Stimulated activated CD4-positive, alpha-beta T cell treated with anti-CD3 and anti-CD28 coated beads, Interleukin-12 subunit alpha, Interleukin-12 subunit beta, amount 100 ng/mL, for 24 hours (primary cell): ENCODE measurements around the gene RHOD.

Source experiments
- DNase-seq, 2 experiments: peaks; one replicate each; pipeline ENCODE4 v3.0.0-alpha.2; 2020; ENCODE audit warnings: low read depth in 2 of 2

Gene RHOD

DNA sequence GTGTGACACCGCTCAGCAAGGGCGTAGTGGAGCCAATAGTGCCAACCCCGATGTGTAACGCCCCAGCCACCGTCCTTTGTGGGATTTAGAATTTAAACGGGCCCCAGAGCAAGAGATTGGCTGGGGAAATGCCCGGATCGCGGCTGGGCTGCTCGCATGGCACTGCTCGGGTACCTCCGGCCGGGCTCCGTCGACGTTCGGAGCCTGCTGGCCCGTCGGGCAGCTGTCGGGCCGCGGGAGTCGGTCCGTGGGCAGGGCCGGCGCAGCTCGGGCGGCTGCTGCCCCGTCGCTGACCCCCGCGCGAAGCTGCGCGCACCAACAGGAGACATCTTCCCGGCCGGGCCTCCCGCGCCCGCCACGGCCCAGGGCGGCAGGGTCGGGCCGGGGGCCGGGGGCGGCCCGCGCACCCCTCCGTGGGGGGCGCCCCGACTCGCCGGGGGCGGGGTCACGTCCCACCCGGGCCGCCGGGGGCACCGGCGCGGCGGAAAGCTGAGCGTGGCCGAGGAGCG lies 61.1 kb downstream of the RHOD start:
- DNase-seq, result peak in 1 of 2 experiments; percentile 31

DNA sequence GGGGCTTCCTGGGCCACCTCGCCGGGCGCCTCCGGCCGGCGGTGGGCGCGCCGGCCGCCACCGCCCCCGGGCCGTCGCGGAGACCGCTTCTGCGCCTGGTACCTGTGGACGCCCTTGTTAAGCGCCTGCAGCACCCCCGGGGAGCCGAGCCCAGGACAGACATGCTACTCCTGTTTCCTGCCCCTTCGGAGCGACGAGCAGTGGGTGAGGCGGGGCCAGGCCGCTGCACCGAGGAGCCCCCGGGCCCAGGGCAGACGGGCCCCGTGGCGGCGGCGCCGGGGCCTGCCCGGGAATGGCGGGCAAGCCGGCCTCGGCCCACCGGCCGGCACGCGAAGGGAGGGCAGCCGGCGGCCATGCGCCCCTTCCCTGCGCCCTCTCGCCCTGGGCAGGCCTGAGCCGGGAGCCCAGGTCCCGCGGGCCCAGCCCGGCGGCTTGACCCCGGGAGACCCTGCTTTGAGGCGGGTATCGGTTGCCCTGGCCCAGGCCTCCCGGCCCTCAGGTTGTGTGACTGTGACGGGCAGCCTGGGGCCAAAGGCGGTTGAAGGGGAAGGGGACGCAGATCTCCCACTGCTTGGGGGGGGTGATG lies 61.6 kb downstream of the RHOD start:
- DNase-seq, result peak in 1 of 2 experiments; percentile 33

GRCh38 chr11:67118801-67119584 lies 62.3 kb downstream of the RHOD start, which contains the start of gene KDM2A:
Gene KDM2A (plus strand): TSS chr11:67119263. CDS start chr11:67121317, 2,054 bp downstream.
- peak; percentile 95 to 98 for DNase-seq

GRCh38 chr11:67119585-67120391 lies 63.1 kb downstream of the RHOD start:
- no peak for DNase-seq

- no peak for DNase-seq
Observed at GRCh38 chr11:67120456-67120855, 63.8 kb downstream of the RHOD start.

DNA sequence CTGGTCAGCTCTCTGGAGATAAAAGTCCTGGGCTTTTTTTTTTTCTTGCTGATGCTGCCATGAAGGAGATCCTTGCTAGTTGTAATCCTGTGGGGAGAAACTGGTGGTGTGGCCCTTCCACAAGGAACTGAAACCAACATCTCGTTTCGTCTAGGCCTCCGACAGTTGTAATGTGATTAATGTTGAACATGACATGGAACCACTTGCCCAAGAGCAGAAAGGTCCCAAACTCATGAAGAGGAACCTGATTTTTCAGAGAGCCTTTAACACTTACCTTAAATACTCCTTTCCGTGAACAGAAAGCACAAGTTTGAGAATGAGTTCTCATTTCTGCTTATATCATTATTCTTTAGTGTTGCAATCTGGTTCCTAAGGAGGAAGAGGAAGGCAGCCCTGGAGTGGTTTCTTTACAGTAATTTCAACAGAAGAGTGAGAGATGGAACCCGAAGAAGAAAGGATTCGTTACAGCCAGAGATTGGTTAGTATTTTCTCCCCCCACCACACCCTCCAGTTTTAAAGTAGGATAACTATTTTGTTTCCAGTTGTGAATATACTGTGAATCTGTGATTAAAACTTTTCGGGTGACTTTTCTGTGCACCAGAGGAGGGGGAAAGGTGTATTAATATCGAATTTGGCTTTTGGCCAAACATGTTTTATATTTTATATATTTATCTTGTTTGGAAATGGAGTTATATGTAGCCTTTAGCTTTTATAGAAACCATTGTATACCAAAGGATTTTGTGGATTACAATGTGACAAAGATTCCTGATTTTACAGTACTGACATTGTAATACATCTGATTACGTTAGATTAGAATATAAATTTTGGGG lies 64.4 kb downstream of the RHOD start:
- DNase-seq, result no peak
